Endothelial cell of umbilical vein (primary cell): ENCODE data around the gene MTF2. TPM values are rescaled to one million over a fixed set of nuclear protein-coding genes. Genes with fewer than 3 reads are reported as not detected.
"Not testable (repeated sequence)": the region's sequence is repeated elsewhere in the genome, so short reads cannot be mapped to it uniquely, and the experiment has no call there.

ENCODE experiments used
- BruUV-seq: library from RNA; stranded (reverse); fragments of 400-500 nt; replicated peaks from 2 replicates; lab custom pipeline; 2021; lab: Mats Ljungman, UMichigan
- CTCF ChIA-PET: fragments of 300-600, 350-600 bp; sonication (Branson Sonifier 250); formaldehyde crosslinking; loops from one replicate; lab custom pipeline; 2021; ENCODE audit warnings: antibody characterized with exemption, inconsistent platforms; lab: Charles Lee
- POLR2A ChIA-PET: fragments of 300-600, 350-600 bp; sonication (Branson Sonifier 250); formaldehyde crosslinking; loops from one replicate; lab custom pipeline; 2021; ENCODE audit warnings: antibody characterized with exemption, inconsistent platforms; lab: Charles Lee
- DNase-seq: peaks from one replicate; pipeline ENCODE4 v3.0.0-alpha.2; 2011; ENCODE audit warnings: low read depth, low spot score
- FAIRE-seq: peaks from 2 replicates; lab custom pipeline; 2011; peaks lifted over from hg19 to GRCh38; lab: Jason Lieb, UNC
- H2AFZ ChIP-seq: 2 replicates; pipeline ENCODE4 v1.6.0; 2012; ENCODE audit warnings: low read depth, low read length, control low read depth, inconsistent platforms
- H3K27ac ChIP-seq: 2 replicates; pipeline ENCODE4 v1.5.1; 2011; ENCODE audit warnings: low read depth, mild to moderate bottlenecking, control low read depth, low read length, moderate library complexity; ENCODE audit not compliant: insufficient read depth
- H3K27me3 ChIP-seq, 2 experiments: 2 replicates each; pipeline versions ENCODE4 v1.6.0 to v1.6.1; 2011; ENCODE audit warnings: low read length in 2 of 2, mixed read lengths in 1 of 2; ENCODE audit not compliant: control insufficient read depth in 2 of 2, insufficient read depth in 2 of 2
- H3K36me3 ChIP-seq, 2 experiments: 2 replicates in 1 of 2; 3 replicates in 1 of 2; pipeline ENCODE4 v1.5.1; 2011; ENCODE audit warnings: low read length in 2 of 2, mild to moderate bottlenecking in 1 of 2, moderate library complexity in 1 of 2; ENCODE audit not compliant: control insufficient read depth in 2 of 2, insufficient read depth in 2 of 2; ENCODE audit errors: extremely low read depth in 1 of 2
- H3K4me1 ChIP-seq: 3 replicates; pipeline ENCODE4 v1.5.1; 2011; ENCODE audit warnings: mild to moderate bottlenecking, low read length; ENCODE audit not compliant: control insufficient read depth, insufficient read depth; ENCODE audit errors: extremely low read depth
- H3K4me2 ChIP-seq: 2 replicates; pipeline ENCODE4 v1.6.1; 2011; ENCODE audit warnings: low read length, control low read depth, mixed read lengths; ENCODE audit not compliant: insufficient read depth
- H3K4me3 ChIP-seq, 3 experiments: fragments of 200-600 bp in 1 of 3; sonication (generic), shearing (Covaris generic) in 1 of 3; replicated peaks in 1 of 3; 2 replicates each; pipeline ENCODE4 v1.5.1; 2011 to 2016; ENCODE audit warnings: control low read depth in 3 of 3, low read length in 3 of 3, mild to moderate bottlenecking in 2 of 3, inconsistent platforms in 1 of 3, low read depth in 1 of 3, moderate library complexity in 1 of 3; ENCODE audit not compliant: insufficient read depth in 1 of 3
- H3K79me2 ChIP-seq: 2 replicates; pipeline ENCODE4 v1.6.0; 2012; ENCODE audit warnings: low read length, inconsistent platforms; ENCODE audit not compliant: control insufficient read depth, insufficient read depth
- H3K9ac ChIP-seq: replicated peaks from 2 replicates; pipeline ENCODE3; 2011; ENCODE audit warnings: low read length, control low read depth; ENCODE audit not compliant: insufficient read depth; ENCODE audit errors: extremely low read depth
- H3K9me1 ChIP-seq: replicated peaks from 3 replicates; pipeline ENCODE4 v1.6.0; 2011; ENCODE audit warnings: mild to moderate bottlenecking, low read length; ENCODE audit not compliant: control insufficient read depth, insufficient read depth; ENCODE audit errors: extremely low read depth
- H3K9me3 ChIP-seq: replicated peaks from 2 replicates; pipeline ENCODE4 v1.5.1; 2012; ENCODE audit warnings: low read length, inconsistent platforms; ENCODE audit not compliant: control insufficient read depth, insufficient read depth
- H4K20me1 ChIP-seq: replicated peaks from 2 replicates; pipeline ENCODE3; 2011; ENCODE audit warnings: mild to moderate bottlenecking, low read length; ENCODE audit not compliant: control insufficient read depth, insufficient read depth; ENCODE audit errors: extremely low read depth
- EZH2 ChIP-seq: IDR thresholded peaks from 2 replicates; pipeline ENCODE4 v1.6.1; 2012; ENCODE audit warnings: borderline replicate concordance, low read depth, mild to moderate bottlenecking, moderate library complexity, low read length, inconsistent platforms; ENCODE audit not compliant: severe bottlenecking
- FOS ChIP-seq: IDR thresholded peaks from 2 replicates; pipeline ENCODE4 v1.6.1; 2011; ENCODE audit warnings: mild to moderate bottlenecking, low read length, moderate library complexity, borderline replicate concordance; ENCODE audit not compliant: insufficient read depth
- GATA2 ChIP-seq: IDR thresholded peaks from 2 replicates; pipeline ENCODE4 v1.7.0; 2011; ENCODE audit warnings: low read depth, mild to moderate bottlenecking, moderate library complexity, mixed read lengths, low read length; ENCODE audit not compliant: insufficient read length, insufficient read depth
- JUN ChIP-seq: IDR thresholded peaks from 2 replicates; pipeline ENCODE4 v1.6.1; 2011; ENCODE audit warnings: borderline replicate concordance, low read depth; ENCODE audit not compliant: insufficient read length, insufficient read depth
- MYC ChIP-seq: IDR thresholded peaks from one replicate; pipeline ENCODE4 v1.6.1; 2011; ENCODE audit warnings: mild to moderate bottlenecking, low read depth, low read length
- POLR2A ChIP-seq: IDR thresholded peaks from 2 replicates; pipeline ENCODE4 v1.6.1; 2012; ENCODE audit warnings: low read depth, mild to moderate bottlenecking, control low read depth, low read length
- POLR2AphosphoS5 ChIP-seq: IDR thresholded peaks from 2 replicates; pipeline ENCODE4 v1.6.1; 2012; ENCODE audit warnings: low read depth, mild to moderate bottlenecking, control low read depth, low read length, moderate library complexity; ENCODE audit not compliant: insufficient read depth
- dilution Hi-C: fragments of 300-500 bp; cut with MboI; formaldehyde crosslinking; loops from one replicate; pipeline ENCODE4 v1.15.0; 2019; ENCODE audit warnings: low sequenced_read_pairs; ENCODE audit not compliant: extremely low pct_ligation_motif_present
- intact Hi-C: fragments of 100-400 bp; cut with micrococcal nuclease; formaldehyde crosslinking; loops from one replicate; pipeline ENCODE4 v1.10.0; 2022
- polyA plus RNA-seq, 4 experiments: library from polyadenylated mRNA; depleted of rRNA in 3 of 4; stranded (reverse) in 3 of 4; unstranded in 1 of 4; fragments of >200 nt; gene quantifications; 2 replicates each; pipeline versions ENCODE4 v1.2.1 to v1.2.3, GENCODE V29; 2011 to 2012; ENCODE audit warnings: missing spikeins in 1 of 4
- total RNA-seq: library from RNA; stranded (reverse); gene quantifications from 2 replicates; pipeline ENCODE4 v1.2.3, GENCODE V29; 2021
- TF ChIP-seq, protein P1 (sequence below): IDR thresholded peaks from 2 replicates; pipeline ENCODE4 v1.6.1; 2011; ENCODE audit not compliant: insufficient read depth, insufficient read length
- TF ChIP-seq, protein P2 (sequence below), 2 donors: IDR thresholded peaks; 1 replicate in 1 of 2; 2 replicates in 1 of 2; pipeline ENCODE4 v1.5.1; 2011; ENCODE audit warnings: low read length in 2 of 2, mild to moderate bottlenecking in 2 of 2, moderate library complexity in 2 of 2, control low read depth in 1 of 2, inconsistent platforms in 1 of 2, low read depth in 1 of 2; ENCODE audit not compliant: insufficient read depth in 1 of 2; ENCODE audit errors: extremely low read depth in 1 of 2

Gene MTF2
- total and polyA plus RNA-seq, 2 donors (not counting 3 experiments of a cell fraction or from before 2014, with no cell fraction given): 20.1 to 40.5 TPM

DNA sequence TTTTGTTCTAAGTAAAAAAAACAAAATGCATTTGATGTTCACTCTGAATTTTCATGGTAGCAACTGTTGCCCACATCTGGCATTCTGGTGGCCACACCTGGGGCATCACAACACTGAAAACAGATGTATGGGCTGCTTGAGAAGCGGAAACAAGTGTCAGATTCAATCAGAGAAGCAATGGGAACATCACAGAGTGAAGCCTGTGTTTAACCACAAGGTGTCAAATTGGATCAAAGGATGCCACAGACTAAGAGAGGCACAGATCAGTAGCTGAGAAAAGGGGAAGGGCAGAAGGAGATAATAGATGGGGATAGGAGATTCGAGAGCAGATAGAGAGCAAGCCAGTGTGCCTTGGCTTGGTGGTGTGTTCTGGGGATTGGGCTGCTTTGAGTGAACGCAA lies 49.8 kb upstream of the MTF2 start:
- TF ChIP-seq POLR2AphosphoS5: no peak
- TF ChIP-seq, protein P1, sequence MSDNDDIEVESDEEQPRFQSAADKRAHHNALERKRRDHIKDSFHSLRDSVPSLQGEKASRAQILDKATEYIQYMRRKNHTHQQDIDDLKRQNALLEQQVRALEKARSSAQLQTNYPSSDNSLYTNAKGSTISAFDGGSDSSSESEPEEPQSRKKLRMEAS: no peak
- no peak for TF ChIP-seq EZH2
- TF ChIP-seq JUN: no peak
- no peak for TF ChIP-seq GATA2
- TF ChIP-seq, protein P2, sequence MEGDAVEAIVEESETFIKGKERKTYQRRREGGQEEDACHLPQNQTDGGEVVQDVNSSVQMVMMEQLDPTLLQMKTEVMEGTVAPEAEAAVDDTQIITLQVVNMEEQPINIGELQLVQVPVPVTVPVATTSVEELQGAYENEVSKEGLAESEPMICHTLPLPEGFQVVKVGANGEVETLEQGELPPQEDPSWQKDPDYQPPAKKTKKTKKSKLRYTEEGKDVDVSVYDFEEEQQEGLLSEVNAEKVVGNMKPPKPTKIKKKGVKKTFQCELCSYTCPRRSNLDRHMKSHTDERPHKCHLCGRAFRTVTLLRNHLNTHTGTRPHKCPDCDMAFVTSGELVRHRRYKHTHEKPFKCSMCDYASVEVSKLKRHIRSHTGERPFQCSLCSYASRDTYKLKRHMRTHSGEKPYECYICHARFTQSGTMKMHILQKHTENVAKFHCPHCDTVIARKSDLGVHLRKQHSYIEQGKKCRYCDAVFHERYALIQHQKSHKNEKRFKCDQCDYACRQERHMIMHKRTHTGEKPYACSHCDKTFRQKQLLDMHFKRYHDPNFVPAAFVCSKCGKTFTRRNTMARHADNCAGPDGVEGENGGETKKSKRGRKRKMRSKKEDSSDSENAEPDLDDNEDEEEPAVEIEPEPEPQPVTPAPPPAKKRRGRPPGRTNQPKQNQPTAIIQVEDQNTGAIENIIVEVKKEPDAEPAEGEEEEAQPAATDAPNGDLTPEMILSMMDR (IDR thresholded peaks at IDR 0.05; ENCODE audit: extremely low read depth in 1 of 2, insufficient read depth in 1 of 2, low read depth in 1 of 2, low read length in 2 of 2): no peak
- no peak for TF ChIP-seq FOS
- TF ChIP-seq POLR2A: no peak
- no peak for TF ChIP-seq MYC
- H3K36me3 ChIP-seq: no peaks in the 10 kb centered on the region
- H4K20me1 ChIP-seq: no peaks in the 10 kb centered on the region
- H2AFZ ChIP-seq: no peak overlapping the region
- H3K4me3 ChIP-seq: no peak overlapping the region
- H3K4me2 ChIP-seq: no peak overlapping the region
- H3K27ac ChIP-seq: no peak overlapping the region
- POLR2A ChIA-PET: no interaction called here
- no peaks in the 10 kb centered on the region for H3K9me3 ChIP-seq
- FAIRE-seq (no peak), DNase-seq (no peak)
- BruUV-seq: no TSS peak
- no peaks in the 10 kb centered on the region for H3K79me2 ChIP-seq
- H3K4me1 ChIP-seq: no peaks in the 10 kb centered on the region
- dilution Hi-C loops: no loop called here
- H3K27me3 ChIP-seq: peaks cover 20 to 28% of the 10 kb centered on the region in 2 experiments
- no peaks in the 10 kb centered on the region for H3K9me1 ChIP-seq
- intact Hi-C loops: no loop called here
- CTCF ChIA-PET: no interaction called here
- H3K9ac ChIP-seq: no peak overlapping the region

DNA sequence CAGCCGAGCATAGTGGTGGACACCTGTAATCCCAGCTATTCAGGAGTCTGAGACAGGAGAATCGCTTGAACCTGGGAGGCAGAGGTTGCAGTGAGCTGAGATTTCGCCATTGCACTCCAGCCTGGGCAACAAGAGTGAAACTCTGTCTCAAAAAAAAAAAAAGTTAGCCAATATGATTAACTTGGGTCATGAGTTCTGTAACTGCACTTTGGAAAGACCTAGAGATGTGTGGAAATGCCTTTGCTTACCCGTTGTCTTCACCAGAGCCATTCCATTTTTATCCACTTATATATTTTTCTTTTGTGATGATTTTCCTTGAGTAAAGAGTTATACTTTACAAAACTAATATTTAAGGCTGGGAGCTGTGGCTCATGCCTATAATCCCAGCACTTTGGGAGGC lies 48.9 kb upstream of the MTF2 start:
- CTCF ChIA-PET, H3K27ac ChIP-seq, H2AFZ ChIP-seq, DNase-seq, H3K4me1 ChIP-seq, H3K79me2 ChIP-seq, BruUV-seq, H3K4me2 ChIP-seq, H4K20me1 ChIP-seq, dilution Hi-C loops, H3K36me3 ChIP-seq, H3K9me1 ChIP-seq, H3K9ac ChIP-seq, POLR2A ChIA-PET, H3K9me3 ChIP-seq, H3K4me3 ChIP-seq, intact Hi-C loops, FAIRE-seq: not testable (repeated sequence)
- H3K27me3 ChIP-seq: peaks cover 16 to 25% of the 10 kb centered on the region in 2 experiments
